ENCODE measurements around the gene LRRC47. TPM values are rescaled to one million over a fixed set of nuclear protein-coding genes. Genes with fewer than 3 reads are reported as not detected.
A peak's percentile ranks its signal among the peaks of the same experiment; 100 is the strongest.
"Not testable (repeated sequence)": the region's sequence is repeated elsewhere in the genome, so short reads cannot be mapped to it uniquely, and the experiment has no call there.

Gene LRRC47
- total and polyA plus RNA-seq, 2 of the 8 experiments (the other 6 are each of a cell fraction or from before 2014, with no cell fraction given) = 38.3 to 82.4 TPM

- CTCF ChIA-PET (ENCODE audit: partially characterized antibody) = interaction anchor here (0.6 to 2.8 kb wide), 9 partner anchors 8 to 40 kb away, joined by 3 to 32 read pairs (median 6); no protein-coding TSS in a partner anchor
- H3K56ac ChIP-seq (replicated peaks; ENCODE audit: insufficient read length, low read depth, low read length); FAIRE-seq; H3K36me3 ChIP-seq (ENCODE audit: control insufficient read depth in 2 of 4, insufficient read depth in 4 of 4, low read length in 3 of 4); H4K91ac ChIP-seq (replicated peaks; ENCODE audit: insufficient read length, low read length); H2AFZ ChIP-seq (ENCODE audit: low read length); H2BK120ac ChIP-seq (replicated peaks; ENCODE audit: low read depth, low read length); H3K79me2 ChIP-seq (ENCODE audit: control insufficient read depth in 1 of 2, insufficient read depth in 2 of 2, low read length in 2 of 2); H3K14ac ChIP-seq (ENCODE audit: insufficient read length); H3K79me1 ChIP-seq (ENCODE audit: low read depth, low read length); H2BK5ac ChIP-seq (ENCODE audit: low read depth, low read length); H3K23ac ChIP-seq (ENCODE audit: insufficient read length); DNase-seq (ENCODE audit: low read depth in 1 of 2, low spot score in 2 of 2); H3K9ac ChIP-seq (replicated peaks in 1 of 4; ENCODE audit: extremely low read depth in 1 of 4, low read depth in 3 of 4, low read length in 3 of 4); H3K27me3 ChIP-seq (replicated peaks in 1 of 4; ENCODE audit: control insufficient read depth in 3 of 4, extremely low read depth in 1 of 4, insufficient read depth in 3 of 4, low read length in 3 of 4); H4K5ac ChIP-seq (ENCODE audit: insufficient read length, low read depth, low read length); H3K4ac ChIP-seq (replicated peaks; ENCODE audit: insufficient read length, low read depth, low read length); H3K23me2 ChIP-seq (ENCODE audit: low read depth, low read length); H3K4me1 ChIP-seq (replicated peaks in 1 of 4; ENCODE audit: control insufficient read depth in 3 of 4, insufficient read depth in 4 of 4, low read length in 3 of 4); POLR2A ChIA-PET (ENCODE audit: partially characterized antibody); H3K4me2 ChIP-seq (ENCODE audit: insufficient read depth in 1 of 2, low read depth in 2 of 2, low read length in 2 of 2); H4K20me1 ChIP-seq (replicated peaks in 1 of 2; ENCODE audit: control insufficient read depth in 1 of 2, insufficient read depth in 2 of 2, low read length in 2 of 2); H3K27ac ChIP-seq (ENCODE audit: low read depth, low read length); H3K9me3 ChIP-seq (ENCODE audit: insufficient read depth in 2 of 2, low read depth in 1 of 2, low read length in 1 of 2); H2BK20ac ChIP-seq (ENCODE audit: low read length); H4K8ac ChIP-seq (ENCODE audit: extremely low read depth, insufficient read depth, low read length); H2AK5ac ChIP-seq (ENCODE audit: low read depth, low read length); H3K18ac ChIP-seq (ENCODE audit: extremely low read depth, low read length); H3K4me3 ChIP-seq (ENCODE audit: extremely low read depth in 1 of 4, insufficient read depth in 2 of 4, low read depth in 3 of 4, low read length in 4 of 4): not testable (repeated sequence)
- H2BK12ac ChIP-seq (ENCODE audit: low read depth, low read length) = peak overlapping the region; percentile 39; the same call in 1 of the 2 replicates
- 0 out of 2 replicates have a peak overlapping the region, but pooled peaks have one; percentile 92 for H2BK15ac ChIP-seq (ENCODE audit: low read length)
- WGBS, 2 experiments (ENCODE audit: extremely low coverage in 1 of 2, insufficient coverage in 1 of 2, insufficient read length in 1 of 2, insufficient replicate concordance in 2 of 2, low coverage in 1 of 2, low lambda C conversion rate in 2 of 2, missing lambda C conversion rate in 1 of 2) = 87% methylated on average over 3 of the region's 3 CpGs; no CpG with 5 or more reads in 1 of the 2 experiments
Observed at GRCh38 chr1:3800795-3801194, 4.5 kb upstream of the LRRC47 start.

Measured in H1 (cell line).